ENCODE data around the gene INPP5D. TPM values are rescaled to one million over a fixed set of nuclear protein-coding genes. Genes with fewer than 3 reads are reported as not detected.
"Not testable (repeated sequence)": the region's sequence is repeated elsewhere in the genome, so short reads cannot be mapped to it uniquely, and the experiment has no call there.

INPP5D gene
- polyA plus RNA-seq, 3 donors = 30.6 to 90.2 (median 54.8) TPM

- intact Hi-C loops (cut with micrococcal nuclease) = loop anchor here (5.0 kb wide), 2 partner anchors 33 to 178 kb away; no protein-coding TSS in a partner anchor
- H4K20me1 ChIP-seq (ENCODE audit: insufficient read depth, low read length) = peaks cover 90% of the 10 kb centered on the region
- Mint-ChIP-seq H3K4me3 (peak overlapping the region; percentile 28 to 35), H3K9me3 (peaks cover 0 to 5% (median 0%) of the 10 kb centered on the region in 7 donors), H3K27me3 (ENCODE audit: low read depth in 3 of 3) (peaks cover 0 to 3% (median 0%) of the 10 kb centered on the region in 3 donors), H3K36me3 (peaks cover 19 to 32% of the 10 kb centered on the region in 2 donors), H3K4me1 (peaks cover 62% of the 10 kb centered on the region), H3K27ac (peak overlapping the region; percentile 46 to 86 (median 78))
- peaks cover 98% of the 10 kb centered on the region for H3K79me2 ChIP-seq (ENCODE audit: insufficient read depth, low read length)
- peak overlapping the region; percentile 80 to 99 for H3K27ac ChIP-seq (ENCODE audit: low read depth in 1 of 2, low read length in 2 of 2)
- no peak for TF ChIP-seq CTCF (IDR thresholded peaks at IDR 0.05)
- H3K9me3 ChIP-seq (replicated peaks in 1 of 2; ENCODE audit: control insufficient read depth in 1 of 2, insufficient read depth in 1 of 2, low read length in 2 of 2) = no peaks in the 10 kb centered on the region
- peaks cover 17 to 32% of the 10 kb centered on the region in 2 donors for H3K36me3 ChIP-seq (replicated peaks in 1 of 2; ENCODE audit: control insufficient read depth in 1 of 2, insufficient read depth in 2 of 2, low read length in 2 of 2)
- H3K4me3 ChIP-seq (replicated peaks in 1 of 3; ENCODE audit: low read depth in 2 of 3, low read length in 3 of 3) = peak overlapping the region in 1 of 3 experiments; percentile 99
- WGBS (ENCODE audit: insufficient coverage) = 29% methylated on average over 9 of the region's 16 CpGs
- peak overlapping the region; percentile 32 for H3K9ac ChIP-seq (ENCODE audit: insufficient read depth, low read length, poor library complexity, severe bottlenecking)
- peak overlapping the region; percentile 84 for H3K4me2 ChIP-seq (replicated peaks; ENCODE audit: extremely low read depth, low read length, poor library complexity, severe bottlenecking)
- no peaks in the 10 kb centered on the region for H3K27me3 ChIP-seq (ENCODE audit: control insufficient read depth in 2 of 2, insufficient read depth in 2 of 2, low read length in 2 of 2)
- no peak for DNase-seq
- no peak overlapping the region for H2AFZ ChIP-seq (ENCODE audit: insufficient read depth, low read depth, low read length, poor library complexity, severe bottlenecking)
- peaks cover 57 to 78% of the 10 kb centered on the region in 2 donors for H3K4me1 ChIP-seq (ENCODE audit: control insufficient read depth in 1 of 2, insufficient read depth in 2 of 2, low read length in 2 of 2)
Measured at GRCh38 chr2:233064530-233065199, 4.5 kb downstream of the INPP5D start.

GRCh38 chr2:233065200-233065589 lies 5.1 kb downstream of the INPP5D start:
- peaks cover 22 to 36% of the 10 kb centered on the region in 2 donors for H3K36me3 Mint-ChIP-seq
- H3K4me3 Mint-ChIP-seq; H3K27me3 Mint-ChIP-seq (ENCODE audit: low read depth in 3 of 3); DNase-seq; H2AFZ ChIP-seq (ENCODE audit: insufficient read depth, low read depth, low read length, poor library complexity, severe bottlenecking); H3K9ac ChIP-seq (ENCODE audit: insufficient read depth, low read length, poor library complexity, severe bottlenecking); H3K9me3 Mint-ChIP-seq; H3K9me3 ChIP-seq (replicated peaks in 1 of 2; ENCODE audit: control insufficient read depth in 1 of 2, insufficient read depth in 1 of 2, low read length in 2 of 2); H3K27me3 ChIP-seq (ENCODE audit: control insufficient read depth in 2 of 2, insufficient read depth in 2 of 2, low read length in 2 of 2); intact Hi-C loops (cut with micrococcal nuclease): not testable (repeated sequence)
- Histone ChIP-seq H3K4me2 (replicated peaks; ENCODE audit: extremely low read depth, low read length, poor library complexity, severe bottlenecking) (peak overlapping the region; percentile 84), H3K36me3 (replicated peaks in 1 of 2; ENCODE audit: control insufficient read depth in 1 of 2, insufficient read depth in 2 of 2, low read length in 2 of 2) (peaks cover 17 to 32% of the 10 kb centered on the region in 2 donors), H3K79me2 (ENCODE audit: insufficient read depth, low read length) (peaks cover 100% of the 10 kb centered on the region), H3K4me3 (replicated peaks in 1 of 3; ENCODE audit: low read depth in 2 of 3, low read length in 3 of 3) (peak overlapping the region in 1 of 3 experiments; percentile 99), H3K27ac (ENCODE audit: low read depth in 1 of 2, low read length in 2 of 2) (peak overlapping the region; percentile 80 to 99), H3K4me1 (ENCODE audit: control insufficient read depth in 1 of 2, insufficient read depth in 2 of 2, low read length in 2 of 2) (peaks cover 53 to 76% of the 10 kb centered on the region in 2 donors), H4K20me1 (ENCODE audit: insufficient read depth, low read length) (peaks cover 95% of the 10 kb centered on the region)
- peaks cover 61% of the 10 kb centered on the region for H3K4me1 Mint-ChIP-seq
- H3K27ac Mint-ChIP-seq = peak overlapping the region in 6 of 7 donors; percentile 65 to 86 (median 79)
- WGBS (ENCODE audit: insufficient coverage) = 0% methylated on average over 1 of the region's 4 CpGs

Measured in CD14-positive monocyte (primary cell).